GM21786 (cell line): ENCODE data around the gene SORCS2.

Source experiments
- ATAC-seq: cut with Tn5 transposase; IDR thresholded peaks from one replicate; pipeline ENCODE4 v1.9.1; 2021; ENCODE audit not compliant: unreplicated experiment

SORCS2 gene

GRCh38 chr4:7745301-7745885 lies 553.1 kb downstream of the SORCS2 start:
- no peak for ATAC-seq

GRCh38 chr4:7746351-7747061 lies 554.2 kb downstream of the SORCS2 start:
- no peak for ATAC-seq

- no peak for ATAC-seq
Measured at GRCh38 chr4:7747062-7747385, 554.7 kb downstream of the SORCS2 start.

GRCh38 chr4:7747566-7747965 lies 555.2 kb downstream of the SORCS2 start:
- no peak for ATAC-seq

- ATAC-seq = no peak
Measured at GRCh38 chr4:7750523-7750922, 558.2 kb downstream of the SORCS2 start.

- no peak for ATAC-seq
Measured at GRCh38 chr4:7750972-7751371, 558.6 kb downstream of the SORCS2 start.

GRCh38 chr4:7752649-7753048 lies 560.3 kb downstream of the SORCS2 start:
- ATAC-seq = no peak

GRCh38 chr4:7753271-7753670 lies 560.9 kb downstream of the SORCS2 start:
- no peak for ATAC-seq

- ATAC-seq = no peak
Measured at GRCh38 chr4:7753931-7754465, 561.7 kb downstream of the SORCS2 start.

- ATAC-seq = no peak
Measured at GRCh38 chr4:7754565-7755262, 562.4 kb downstream of the SORCS2 start.

GRCh38 chr4:7755561-7755960 lies 563.2 kb downstream of the SORCS2 start:
- ATAC-seq = no peak

GRCh38 chr4:7756071-7756470 lies 563.7 kb downstream of the SORCS2 start:
- no peak for ATAC-seq

- ATAC-seq = no peak
Measured at GRCh38 chr4:7756561-7757355, 564.4 kb downstream of the SORCS2 start.

- no peak for ATAC-seq
Measured at GRCh38 chr4:7757501-7758471, 565.4 kb downstream of the SORCS2 start.

- ATAC-seq = no peak
Measured at GRCh38 chr4:7758476-7758875, 566.1 kb downstream of the SORCS2 start.

- no peak for ATAC-seq
Measured at GRCh38 chr4:7759216-7759615, 566.9 kb downstream of the SORCS2 start.

- no peak for ATAC-seq
Measured at GRCh38 chr4:7759635-7760034, 567.3 kb downstream of the SORCS2 start.

- ATAC-seq = no peak
Measured at GRCh38 chr4:7760228-7760627, 567.9 kb downstream of the SORCS2 start.

GRCh38 chr4:7760706-7761105 lies 568.4 kb downstream of the SORCS2 start:
- ATAC-seq = no peak

- no peak for ATAC-seq
Measured at GRCh38 chr4:7761312-7761711, 569.0 kb downstream of the SORCS2 start.
